NCI-H82 treated with DMSO at 0.1 percent for 48 hours (cell line): ENCODE data around the gene NXN.

ENCODE experiments used
- DNase-seq: peaks from one replicate; lab custom pipeline; 2025; ENCODE audit not compliant: unreplicated experiment; lab: John Stamatoyannopoulos, UW

The NXN gene

GRCh38 chr17:979539-980405 is at the start of gene NXN:
NXN (minus strand) TSS chr17:979776.
- DNase-seq, result peak; percentile 67

GRCh38 chr17:1027044-1027443 is 47.5 kb upstream of the NXN start:
- no peak for DNase-seq

- no peak for DNase-seq
These were observed 47.0 kb upstream of the NXN start for GRCh38 chr17:1026599-1026975.

GRCh38 chr17:1025733-1026598 is 46.4 kb upstream of the NXN start:
- DNase-seq, result no peak

GRCh38 chr17:1024076-1024475 is 44.5 kb upstream of the NXN start:
- no peak for DNase-seq

GRCh38 chr17:1022278-1023024 is 42.9 kb upstream of the NXN start:
- no peak for DNase-seq

GRCh38 chr17:1021147-1021546 is 41.6 kb upstream of the NXN start:
- DNase-seq, result no peak

GRCh38 chr17:1019451-1019850 is 39.9 kb upstream of the NXN start:
- no peak for DNase-seq

GRCh38 chr17:1018547-1018946 is 39.0 kb upstream of the NXN start:
- no peak for DNase-seq

GRCh38 chr17:1013729-1014090 is 34.1 kb upstream of the NXN start:
- no peak for DNase-seq

GRCh38 chr17:1012823-1013728 is 33.5 kb upstream of the NXN start:
- DNase-seq, result no peak

- no peak for DNase-seq
These were observed 32.5 kb upstream of the NXN start for GRCh38 chr17:1011760-1012735.

GRCh38 chr17:1011138-1011537 is 31.6 kb upstream of the NXN start:
- DNase-seq, result no peak

GRCh38 chr17:1010586-1010985 is 31.0 kb upstream of the NXN start:
- DNase-seq, result no peak

- DNase-seq, result no peak
These were observed 30.5 kb upstream of the NXN start for GRCh38 chr17:1010086-1010450.

- DNase-seq, result no peak
These were observed 29.9 kb upstream of the NXN start for GRCh38 chr17:1009229-1010085.

GRCh38 chr17:1008008-1008761 is 28.6 kb upstream of the NXN start:
- no peak for DNase-seq
